GM12875 (cell line): ENCODE data around the gene FAM111A.

Source experiments
- H3K4me3 ChIP-seq: one replicate; pipeline ENCODE4 v1.5.1; 2011; ENCODE audit warnings: low read depth, low read length, control low read depth
- CTCF ChIP-seq: IDR thresholded peaks from 2 replicates; pipeline ENCODE4 v1.5.1; 2011; ENCODE audit warnings: low read depth, mild to moderate bottlenecking, control low read depth, inconsistent platforms, low read length, moderate library complexity, borderline replicate concordance; ENCODE audit not compliant: insufficient read depth

Gene FAM111A

GRCh38 chr11:59187587-59187986, 44.9 kb downstream of the FAM111A start:
- no peak overlapping the region for H3K4me3 ChIP-seq
- TF ChIP-seq CTCF = no peak

DNA sequence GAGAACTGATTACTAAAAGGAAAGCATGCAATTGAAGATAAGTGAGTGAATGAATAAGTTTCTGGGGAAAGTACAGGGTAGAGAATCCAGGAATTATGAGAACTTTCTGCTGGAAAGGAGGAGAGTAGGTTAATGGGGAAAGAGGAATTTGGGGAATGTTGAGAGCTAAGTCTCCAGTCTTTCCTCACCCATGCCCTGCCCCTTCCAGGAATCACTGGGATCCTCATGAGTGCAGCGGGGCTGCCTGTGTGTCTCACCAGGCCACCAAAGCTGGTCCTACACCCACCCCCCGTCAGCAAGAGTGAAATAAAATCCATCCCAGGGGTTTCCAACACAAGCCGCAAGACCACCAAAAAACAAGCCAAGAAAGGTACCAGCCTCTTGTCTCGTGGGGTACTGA, 46.3 kb downstream of the FAM111A start:
- no peak for TF ChIP-seq CTCF
- no peak overlapping the region for H3K4me3 ChIP-seq

GRCh38 chr11:59189986-59190385, 47.3 kb downstream of the FAM111A start:
- no peak for TF ChIP-seq CTCF
- H3K4me3 ChIP-seq = no peak overlapping the region

DNA sequence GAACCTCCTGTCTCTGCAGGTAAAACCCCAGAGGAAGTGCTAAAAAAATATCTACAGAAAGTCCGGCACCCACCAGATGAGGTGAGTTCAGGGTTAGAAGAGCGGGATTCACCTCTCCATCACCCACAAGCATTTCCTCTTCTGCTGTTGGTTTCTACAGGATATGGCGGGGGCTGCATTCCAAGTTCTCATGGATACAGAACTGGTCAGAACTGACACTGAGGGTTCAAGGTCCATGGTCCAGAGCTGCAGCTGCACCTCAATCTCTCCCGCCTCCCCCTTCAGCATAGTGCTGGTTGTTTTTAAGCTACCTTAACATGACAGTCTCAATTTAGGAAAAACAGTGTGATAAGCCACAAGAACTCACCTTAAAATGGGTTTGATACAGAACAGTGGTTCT, 48.4 kb downstream of the FAM111A start:
- no peak overlapping the region for H3K4me3 ChIP-seq
- no peak for TF ChIP-seq CTCF

GRCh38 chr11:59191890-59192289, 49.2 kb downstream of the FAM111A start:
- TF ChIP-seq CTCF = no peak
- H3K4me3 ChIP-seq = no peak overlapping the region

GRCh38 chr11:59192446-59193020, 49.9 kb downstream of the FAM111A start:
- no peak for TF ChIP-seq CTCF
- no peak overlapping the region for H3K4me3 ChIP-seq

GRCh38 chr11:59193587-59194130, 51.0 kb downstream of the FAM111A start:
- TF ChIP-seq CTCF = no peak
- H3K4me3 ChIP-seq = no peak overlapping the region
